B cell (primary cell): Measurements from ENCODE around the gene CTRB2. TPM values are rescaled to one million over a fixed set of nuclear protein-coding genes. Genes with fewer than 3 reads are reported as not detected.
"Not testable (repeated sequence)": the region's sequence is repeated elsewhere in the genome, so short reads cannot be mapped to it uniquely, and the experiment has no call there.

Experiments
- ATAC-seq: fragments of 200-7000 bp; cut with Tn5 transposase; one replicate; pipeline ENCODE4 v1.10.0; 2021; ENCODE audit warnings: low read depth, mild to moderate bottlenecking, moderate number of reproducible peaks, moderate library complexity
- CTCF ChIA-PET: fragments of 350-600 bp; sonication (Branson Sonifier 250); formaldehyde crosslinking; loops from one replicate; lab custom pipeline; 2021; ENCODE audit warnings: antibody characterized with exemption, inconsistent platforms; lab: Charles Lee
- POLR2A ChIA-PET: fragments of 350-600 bp; sonication (Branson Sonifier 250); formaldehyde crosslinking; loops from one replicate; lab custom pipeline; 2021; ENCODE audit warnings: antibody characterized with exemption; lab: Charles Lee
- DNase-seq: peaks from one replicate; pipeline ENCODE4 v3.0.0; 2013
- H2AFZ ChIP-seq: 2 replicates; pipeline ENCODE4 v1.6.1; 2012; ENCODE audit warnings: mild to moderate bottlenecking, low read depth, low read length; ENCODE audit not compliant: insufficient read depth, poor library complexity, severe bottlenecking
- H3K27ac ChIP-seq, 2 donors: 1 replicate in 1 of 2; 2 replicates in 1 of 2; pipeline ENCODE4 v1.5.1; 2012 to 2013; ENCODE audit warnings: low read length in 2 of 2, mild to moderate bottlenecking in 2 of 2, moderate library complexity in 1 of 2
- H3K27me3 ChIP-seq, 4 experiments: fragments of 200-600 bp in 1 of 4; sonication (generic) in 1 of 4; replicated peaks in 1 of 4; 1 replicate in 2 of 4; 2 replicates in 2 of 4; pipeline versions ENCODE4 v1.6.1 to v1.7.0; 2013 to 2016; ENCODE audit warnings: low read length in 3 of 4, mild to moderate bottlenecking in 2 of 4, mixed read lengths in 1 of 4, moderate library complexity in 1 of 4; ENCODE audit not compliant: insufficient read depth in 4 of 4, control insufficient read depth in 3 of 4; ENCODE audit errors: control extremely low read depth in 1 of 4
- H3K36me3 ChIP-seq, 2 experiments: replicated peaks in 1 of 2; 1 replicate in 1 of 2; 2 replicates in 1 of 2; pipeline versions ENCODE4 v1.6.1 to v1.7.1; 2013; ENCODE audit warnings: low read length in 1 of 2; ENCODE audit not compliant: insufficient read depth in 2 of 2, control insufficient read depth in 1 of 2; ENCODE audit errors: control extremely low read depth in 1 of 2, extremely low read depth in 1 of 2
- H3K4me1 ChIP-seq, 2 donors: fragments of 200-600 bp in 1 of 2; sonication (generic) in 1 of 2; 1 replicate in 1 of 2; 2 replicates in 1 of 2; pipeline versions ENCODE4 v1.5.1 to v1.6.1; 2013 to 2017; ENCODE audit warnings: low read length in 2 of 2; ENCODE audit not compliant: control insufficient read depth in 2 of 2, insufficient read depth in 2 of 2
- H3K4me2 ChIP-seq: replicated peaks from 2 replicates; pipeline ENCODE3; 2012; ENCODE audit warnings: mild to moderate bottlenecking, low read depth, low read length; ENCODE audit not compliant: poor library complexity, severe bottlenecking
- H3K4me3 ChIP-seq, 5 experiments: fragments of 200-600 bp in 1 of 5; sonication (generic) in 1 of 5; 1 replicate in 3 of 5; 2 replicates in 2 of 5; pipeline versions ENCODE4 v1.5.1 to v1.7.0; 2011 to 2016; ENCODE audit warnings: low read length in 4 of 5, mild to moderate bottlenecking in 4 of 5, low read depth in 2 of 5, control low read depth in 1 of 5, moderate library complexity in 1 of 5; ENCODE audit not compliant: insufficient read depth in 1 of 5; ENCODE audit errors: control extremely low read depth in 1 of 5, extremely low read depth in 1 of 5
- H3K79me2 ChIP-seq: fragments of 200-600 bp; sonication (generic); one replicate; pipeline ENCODE4 v1.6.0; 2016; ENCODE audit warnings: low read length; ENCODE audit not compliant: control insufficient read depth, insufficient read depth
- H3K9ac ChIP-seq: fragments of 200-600 bp; sonication (generic); 2 replicates; pipeline ENCODE4 v1.6.1; 2017; ENCODE audit warnings: mild to moderate bottlenecking, low read length, moderate library complexity
- H3K9me3 ChIP-seq, 3 donors: one replicate each; pipeline versions ENCODE4 v1.6.1 to v1.7.1; 2013; ENCODE audit warnings: low read length in 2 of 3; ENCODE audit not compliant: control insufficient read depth in 2 of 3, insufficient read depth in 1 of 3; ENCODE audit errors: control extremely low read depth in 1 of 3
- H4K20me1 ChIP-seq: 2 replicates; pipeline ENCODE4 v1.6.0; 2012; ENCODE audit warnings: mild to moderate bottlenecking, low read length; ENCODE audit not compliant: insufficient read depth, control insufficient read depth, poor library complexity, severe bottlenecking
- H3K27ac Mint-ChIP-seq: one replicate; pipeline ENCODE4 v1.8.0; 2021; ENCODE audit warnings: mixed read lengths
- H3K27me3 Mint-ChIP-seq: one replicate; pipeline ENCODE4 v1.8.0; 2021; ENCODE audit warnings: mixed read lengths
- H3K4me1 Mint-ChIP-seq: one replicate; pipeline ENCODE4 v1.8.0; 2021; ENCODE audit warnings: mixed read lengths
- H3K4me3 Mint-ChIP-seq: one replicate; pipeline ENCODE4 v1.8.0; 2021; ENCODE audit warnings: mixed read lengths
- H3K9me3 Mint-ChIP-seq: one replicate; pipeline ENCODE4 v1.8.0; 2022; ENCODE audit warnings: mixed read lengths; ENCODE audit not compliant: insufficient read depth
- EZH2 ChIP-seq: IDR thresholded peaks from 2 replicates; pipeline ENCODE4 v1.6.1; 2012; ENCODE audit warnings: borderline replicate concordance, low read depth, mild to moderate bottlenecking, moderate library complexity, low read length; ENCODE audit not compliant: insufficient read depth, poor library complexity, severe bottlenecking
- WGBS: methylation state at CpG from one replicate; pipeline ENCODE4 v1.1.5; 2013; ENCODE audit warnings: missing lambda C conversion rate; ENCODE audit not compliant: insufficient coverage; 5-methylcytosine and 5-hydroxymethylcytosine counted together
- intact Hi-C: fragments of 100-400 bp; cut with micrococcal nuclease; formaldehyde crosslinking; loops from one replicate; pipeline ENCODE4 v1.10.0; 2022
- polyA plus RNA-seq: library from polyadenylated mRNA; depleted of rRNA; stranded (reverse); fragments of >200 nt; gene quantifications from 2 replicates; pipeline ENCODE4 v1.2.3, GENCODE V29; 2012
- total RNA-seq, 2 donors: library from RNA; stranded (reverse); fragments of 120-200 nt in 1 of 2; gene quantifications; 1 replicate in 1 of 2; 2 replicates in 1 of 2; pipeline versions ENCODE4 v1.2.3 to v1.2.4, GENCODE V29; 2013 to 2022
- TF ChIP-seq, protein P1 (sequence below): fragments of 200-600 bp; IDR thresholded peaks from one replicate; pipeline ENCODE4 v1.8.0; 2022; ENCODE audit warnings: antibody characterized with exemption, mild to moderate bottlenecking

CTRB2 gene
- total and polyA plus RNA-seq, 2 donors (not counting 1 experiment from before 2014, with no cell fraction given) = not detected

- H3K4me1 Mint-ChIP-seq = no peaks in the 10 kb centered on the region
- Histone ChIP-seq H3K4me2 (no peak overlapping the region), H3K9ac (no peak overlapping the region), H4K20me1 (no peaks in the 10 kb centered on the region), H3K79me2 (no peaks in the 10 kb centered on the region), H3K9me3 (peaks cover 0 to 7% (median 0%) of the 10 kb centered on the region in 3 donors), H3K27ac (no peak overlapping the region), H3K4me1 (no peaks in the 10 kb centered on the region), H3K27me3 (peaks cover 0 to 9% (median 0%) of the 10 kb centered on the region in 4 experiments), H2AFZ (no peak overlapping the region), H3K36me3 (no peaks in the 10 kb centered on the region), H3K4me3 (no peak overlapping the region)
- intact Hi-C loops = no loop called here
- 89% methylated on average over 1 of the region's 5 CpGs for WGBS
- H3K9me3 Mint-ChIP-seq = no peaks in the 10 kb centered on the region
- DNase-seq = no peak
- TF ChIP-seq, protein P1, sequence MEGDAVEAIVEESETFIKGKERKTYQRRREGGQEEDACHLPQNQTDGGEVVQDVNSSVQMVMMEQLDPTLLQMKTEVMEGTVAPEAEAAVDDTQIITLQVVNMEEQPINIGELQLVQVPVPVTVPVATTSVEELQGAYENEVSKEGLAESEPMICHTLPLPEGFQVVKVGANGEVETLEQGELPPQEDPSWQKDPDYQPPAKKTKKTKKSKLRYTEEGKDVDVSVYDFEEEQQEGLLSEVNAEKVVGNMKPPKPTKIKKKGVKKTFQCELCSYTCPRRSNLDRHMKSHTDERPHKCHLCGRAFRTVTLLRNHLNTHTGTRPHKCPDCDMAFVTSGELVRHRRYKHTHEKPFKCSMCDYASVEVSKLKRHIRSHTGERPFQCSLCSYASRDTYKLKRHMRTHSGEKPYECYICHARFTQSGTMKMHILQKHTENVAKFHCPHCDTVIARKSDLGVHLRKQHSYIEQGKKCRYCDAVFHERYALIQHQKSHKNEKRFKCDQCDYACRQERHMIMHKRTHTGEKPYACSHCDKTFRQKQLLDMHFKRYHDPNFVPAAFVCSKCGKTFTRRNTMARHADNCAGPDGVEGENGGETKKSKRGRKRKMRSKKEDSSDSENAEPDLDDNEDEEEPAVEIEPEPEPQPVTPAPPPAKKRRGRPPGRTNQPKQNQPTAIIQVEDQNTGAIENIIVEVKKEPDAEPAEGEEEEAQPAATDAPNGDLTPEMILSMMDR = no peak
- TF ChIP-seq EZH2 = no peak
- H3K27ac Mint-ChIP-seq = no peak overlapping the region
- CTCF ChIA-PET = no interaction called here
- no peak overlapping the region for H3K4me3 Mint-ChIP-seq
- POLR2A ChIA-PET = no interaction called here
- ATAC-seq = no peak
- H3K27me3 Mint-ChIP-seq = peaks cover 10% of the 10 kb centered on the region
These were observed 3.0 kb upstream of the CTRB2 start for GRCh38 chr16:75209944-75210343.

DNA sequence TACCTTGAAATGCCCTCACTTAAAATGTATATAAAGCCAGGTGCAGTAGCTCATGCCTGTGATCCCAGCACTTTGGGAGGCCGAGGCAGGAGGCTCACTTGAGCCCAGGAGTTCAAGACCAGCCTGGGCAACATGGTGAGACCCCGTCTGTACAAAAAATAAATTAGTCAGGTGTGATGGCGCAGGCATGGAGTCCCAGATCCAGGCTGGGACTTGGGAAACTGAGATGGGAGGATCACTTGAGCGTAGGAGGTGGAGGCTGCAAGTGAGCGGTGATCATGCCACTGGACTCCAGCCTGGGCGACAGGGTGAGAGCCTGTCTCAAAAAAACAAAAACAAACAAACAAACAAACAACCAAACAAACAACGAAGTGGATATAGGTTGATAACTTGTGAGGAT, 2.6 kb upstream of the CTRB2 start:
- H3K4me3 Mint-ChIP-seq, H3K27me3 Mint-ChIP-seq, H4K20me1 ChIP-seq, H3K4me3 ChIP-seq, H3K9me3 ChIP-seq, H3K79me2 ChIP-seq, H3K27me3 ChIP-seq, H3K4me2 ChIP-seq, H3K9me3 Mint-ChIP-seq, H3K4me1 Mint-ChIP-seq, ATAC-seq, H3K27ac Mint-ChIP-seq, H2AFZ ChIP-seq, H3K27ac ChIP-seq, intact Hi-C loops, H3K36me3 ChIP-seq, H3K4me1 ChIP-seq, POLR2A ChIA-PET, H3K9ac ChIP-seq, DNase-seq: not testable (repeated sequence)
- 92% methylated on average over 3 of the region's 7 CpGs for WGBS
- CTCF ChIA-PET = interaction anchor here (1.0 kb wide), 1 partner anchor 24 kb away, joined by 6 read pairs; no protein-coding TSS in a partner anchor
